HCT116 (cell line): Measurements from ENCODE around the gene KLHL35. TPM values are rescaled to one million over a fixed set of nuclear protein-coding genes. Genes with fewer than 3 reads are reported as not detected.
A peak's percentile ranks its signal among the peaks of the same experiment; 100 is the strongest.

Source experiments
- ATAC-seq: fragments of 200-7000 bp; cut with Tn5 transposase; 2 replicates; pipeline ENCODE4 v1.9.1; 2020; ENCODE audit warnings: mild to moderate bottlenecking, moderate library complexity
- BruUV-seq: library from RNA; stranded (reverse); fragments of 400-500 nt; replicated peaks from 2 replicates; lab custom pipeline; 2021; lab: Mats Ljungman, UMichigan
- CTCF ChIA-PET: fragments of 300-600 bp; sonication (Branson Sonifier 250); formaldehyde crosslinking; loops from one replicate; lab custom pipeline; 2021; ENCODE audit warnings: antibody characterized with exemption; lab: Charles Lee
- POLR2A ChIA-PET: fragments of 300-600, 350-600 bp; sonication (Branson Sonifier 250); formaldehyde crosslinking; loops from one replicate; lab custom pipeline; 2021; ENCODE audit warnings: antibody characterized with exemption; lab: Charles Lee
- RAD21 ChIA-PET, 2 experiments: fragments of 300-600 bp; sonication (Branson Sonifier 250); formaldehyde crosslinking; loops; one replicate each; lab custom pipeline; 2023; ENCODE audit warnings: low total read pairs in 2 of 2; ENCODE audit not compliant: uncharacterized antibody in 2 of 2, unreplicated experiment in 2 of 2, low non-redundant PET in 1 of 2; lab: Charles Lee
- DNase-seq: peaks from one replicate; pipeline ENCODE4 v3.0.0-alpha.2; 2010; ENCODE audit warnings: low read depth, low spot score
- H2AFZ ChIP-seq: fragments of 200-600 bp; shearing (Covaris generic), sonication (generic); 2 replicates; pipeline ENCODE4 v1.6.1; 2017; ENCODE audit warnings: low read depth, mixed run types, mixed read lengths, antibody characterized with exemption, low read length; ENCODE audit not compliant: poor library complexity, severe bottlenecking
- H3K27ac ChIP-seq: 2 replicates; pipeline ENCODE4 v1.5.1; 2012; ENCODE audit warnings: low read depth, low read length
- H3K27me3 ChIP-seq: fragments of 200-600 bp; sonication (generic); 2 replicates; pipeline ENCODE4 v1.6.1; 2016; ENCODE audit warnings: mixed run types, low read length, mixed read lengths; ENCODE audit not compliant: insufficient read depth
- H3K36me3 ChIP-seq, 2 experiments: fragments of 200-500 bp in 1 of 2; fragments of 200-600 bp in 1 of 2; sonication (Bioruptor generic) in 1 of 2; sonication (generic) in 1 of 2; 2 replicates each; pipeline versions ENCODE4 v1.5.1 to v1.6.1; 2014 to 2016; ENCODE audit warnings: low read length in 2 of 2, inconsistent platforms in 1 of 2, mixed read lengths in 1 of 2, mixed run types in 1 of 2; ENCODE audit not compliant: insufficient read depth in 2 of 2, control insufficient read depth in 1 of 2
- H3K4me1 ChIP-seq, 2 experiments: fragments of 200-600 bp in 1 of 2; sonication (generic) in 1 of 2; 2 replicates each; pipeline versions ENCODE4 v1.5.1 to v1.6.1; 2012 to 2017; ENCODE audit warnings: low read length in 2 of 2, inconsistent platforms in 1 of 2, mild to moderate bottlenecking in 1 of 2, mixed read lengths in 1 of 2, mixed run types in 1 of 2, moderate library complexity in 1 of 2; ENCODE audit not compliant: insufficient read depth in 2 of 2, control insufficient read depth in 1 of 2
- H3K4me2 ChIP-seq: fragments of 200-600 bp; sonication (generic); 2 replicates; pipeline ENCODE4 v1.6.1; 2017; ENCODE audit warnings: mixed run types, low read length, mixed read lengths
- H3K4me3 ChIP-seq, 2 experiments: fragments of 200-600 bp in 1 of 2; sonication (generic) in 1 of 2; replicated peaks in 1 of 2; 2 replicates each; pipeline ENCODE4 v1.5.1; 2011 to 2016; ENCODE audit warnings: low read length in 2 of 2, control low read depth in 1 of 2, low read depth in 1 of 2, mild to moderate bottlenecking in 1 of 2, mixed read lengths in 1 of 2, mixed run types in 1 of 2
- H3K79me2 ChIP-seq: fragments of 200-600 bp; sonication (generic); 2 replicates; pipeline ENCODE4 v1.6.1; 2017; ENCODE audit warnings: mild to moderate bottlenecking, mixed run types, low read length, moderate library complexity, mixed read lengths; ENCODE audit not compliant: insufficient read depth
- H3K9ac ChIP-seq: fragments of 200-600 bp; sonication (generic); 2 replicates; pipeline ENCODE4 v1.6.1; 2016; ENCODE audit warnings: low read length, mixed read lengths
- H3K9me2 ChIP-seq: fragments of 200-600 bp; sonication (generic), shearing (Covaris generic); 2 replicates; pipeline ENCODE4 v1.6.1; 2017; ENCODE audit warnings: mixed run types, mild to moderate bottlenecking, moderate library complexity; ENCODE audit not compliant: insufficient read depth
- H3K9me3 ChIP-seq, 2 experiments: fragments of 200-500 bp in 1 of 2; fragments of 200-600 bp in 1 of 2; sonication (Bioruptor generic) in 1 of 2; sonication (generic) in 1 of 2; 2 replicates each; pipeline ENCODE4 v1.6.1; 2014 to 2017; ENCODE audit warnings: low read length in 2 of 2, mixed read lengths in 2 of 2, inconsistent platforms in 1 of 2, low read depth in 1 of 2, mild to moderate bottlenecking in 1 of 2, mixed run types in 1 of 2, moderate library complexity in 1 of 2; ENCODE audit not compliant: control insufficient read depth in 1 of 2, insufficient read depth in 1 of 2
- H4K20me1 ChIP-seq: fragments of 200-600 bp; sonication (generic), shearing (Covaris generic); 2 replicates; pipeline ENCODE4 v1.6.1; 2017; ENCODE audit warnings: mixed run types, mild to moderate bottlenecking, moderate library complexity; ENCODE audit not compliant: insufficient read depth
- ATF3 ChIP-seq: IDR thresholded peaks from 2 replicates; pipeline ENCODE4 v1.6.1; 2012
- EGR1 ChIP-seq: IDR thresholded peaks from 2 replicates; pipeline ENCODE4 v1.6.1; 2012; ENCODE audit warnings: low read depth
- ELF1 ChIP-seq: IDR thresholded peaks from 2 replicates; pipeline ENCODE4 v1.6.1; 2012; ENCODE audit warnings: low read depth, borderline replicate concordance
- EZH2phosphoT487 ChIP-seq: fragments of 200-600 bp; IDR thresholded peaks from 2 replicates; pipeline ENCODE4 v1.6.1; 2018; ENCODE audit warnings: antibody characterized with exemption, borderline replicate concordance
- POLR2AphosphoS5 ChIP-seq: IDR thresholded peaks from 2 replicates; pipeline ENCODE4 v1.6.1; 2011; ENCODE audit warnings: mild to moderate bottlenecking, low read depth, low read length, moderate library complexity
- RAD21 ChIP-seq: IDR thresholded peaks from 2 replicates; pipeline ENCODE4 v1.6.1; 2012; ENCODE audit warnings: low read depth, mild to moderate bottlenecking
- REST ChIP-seq: IDR thresholded peaks from 2 replicates; pipeline ENCODE4 v1.6.1; 2012; ENCODE audit warnings: low read depth
- TCF7L2 ChIP-seq: IDR thresholded peaks from 2 replicates; pipeline ENCODE4 v1.7.0; 2011; ENCODE audit warnings: borderline replicate concordance, inconsistent platforms; ENCODE audit not compliant: insufficient read depth, insufficient read length; ENCODE audit errors: extremely low read depth
- ZNF274 ChIP-seq: fragments of 200-500 bp; sonication (Bioruptor generic); IDR thresholded peaks from 2 replicates; pipeline ENCODE4 v1.6.1; 2014; ENCODE audit warnings: mild to moderate bottlenecking, low read depth, low read length, inconsistent platforms
- intact Hi-C: fragments of 100-400 bp; cut with micrococcal nuclease; formaldehyde crosslinking; loops from 2 replicates; pipeline ENCODE4 v1.10.0; 2022
- total RNA-seq: library from RNA; stranded (reverse); gene quantifications from one replicate; pipeline ENCODE4 v1.2.1, GENCODE V29; 2021; ENCODE audit not compliant: unreplicated experiment

Gene KLHL35
- total RNA-seq, 1 experiment from 2014 or later, result 1.7 TPM

- no peak for TF ChIP-seq REST
- TF ChIP-seq RAD21, result no peak
- TF ChIP-seq ATF3, result no peak
- TF ChIP-seq ELF1, result no peak
- no peak for TF ChIP-seq EGR1
- TF ChIP-seq ZNF274, result no peak
Observed at GRCh38 chr11:75421902-75422247, 11.1 kb downstream of the KLHL35 start (continued).

- no peaks in the 10 kb centered on the region for H3K9me2 ChIP-seq
- H3K36me3 ChIP-seq, result peaks cover 0 to 9% of the 10 kb centered on the region in 2 experiments
- DNase-seq, result no peak
- TF ChIP-seq POLR2AphosphoS5 (0 out of 2 replicates have a peak, but pooled peaks have one; percentile 9), TCF7L2 (no peak), EZH2phosphoT487 (no peak)
- H3K27ac ChIP-seq, result no peak overlapping the region
- CTCF ChIA-PET, result no interaction called here
- H3K4me1 ChIP-seq, result no peaks in the 10 kb centered on the region; a peak in 1 of 4 replicates
- RAD21 ChIA-PET, result no interaction called here
- H3K4me3 ChIP-seq, result no peak overlapping the region
- ATAC-seq, result no peak
- no peak overlapping the region for H2AFZ ChIP-seq
- no peaks in the 10 kb centered on the region for H3K27me3 ChIP-seq
- H4K20me1 ChIP-seq, result peaks cover 3% of the 10 kb centered on the region; the same call in 1 of the 2 replicates
- no peak overlapping the region for H3K9ac ChIP-seq
- no peak overlapping the region for H3K4me2 ChIP-seq
- no TSS peak for BruUV-seq
- peaks cover 6% of the 10 kb centered on the region; the same call in 1 of the 2 replicates for H3K79me2 ChIP-seq
- intact Hi-C loops, result no loop called here
- H3K9me3 ChIP-seq, result no peaks in the 10 kb centered on the region
- POLR2A ChIA-PET, result no interaction called here
Observed at GRCh38 chr11:75421035-75421602, 11.9 kb downstream of the KLHL35 start.
